ENCODE data around the gene IGSF9. TPM values are rescaled to one million over a fixed set of nuclear protein-coding genes. Genes with fewer than 3 reads are reported as not detected.

The IGSF9 gene
- total RNA-seq, 1 donor from 2014 or later: 24.5 TPM

DNA sequence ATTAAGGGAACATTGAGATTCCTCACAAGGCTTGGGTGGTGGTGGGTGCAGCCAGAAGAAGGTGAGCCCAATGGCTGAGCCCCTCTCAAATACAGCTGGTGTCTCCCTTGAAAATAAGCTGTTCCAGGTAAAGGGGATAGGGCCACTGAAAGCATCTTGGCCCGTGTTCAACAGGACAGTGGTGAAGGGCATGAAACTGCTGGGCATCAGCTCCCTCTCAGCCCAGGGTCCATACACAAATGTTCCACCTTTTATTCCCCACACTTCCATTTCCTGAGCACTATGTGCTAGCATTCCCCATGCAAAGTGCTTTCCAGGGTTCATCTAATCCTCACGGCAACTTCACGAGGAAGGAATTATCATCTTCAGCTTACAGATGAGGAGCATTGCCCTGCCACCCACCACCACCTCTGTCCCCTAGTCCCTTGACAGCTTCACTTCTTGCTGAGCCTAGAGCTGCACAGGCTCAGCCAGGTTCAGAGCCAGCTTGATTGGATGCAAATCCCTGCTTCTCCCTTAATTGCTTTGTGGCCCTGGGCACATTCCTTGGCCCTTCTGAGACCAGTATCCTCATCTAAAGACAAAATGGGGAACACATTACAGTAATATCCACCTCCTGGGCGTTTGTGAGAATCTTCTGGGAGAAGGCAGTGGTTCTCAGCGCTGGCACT is 29.7 kb downstream of the IGSF9 start:
- no peak overlapping the region for H3K4me3 Mint-ChIP-seq
- no peaks in the 10 kb centered on the region for H3K36me3 Mint-ChIP-seq (ENCODE audit: low read depth)
- H3K27me3 Mint-ChIP-seq (ENCODE audit: low read depth): no peaks in the 10 kb centered on the region
- no peak for DNase-seq (ENCODE audit: low read depth, low spot score)
- H3K4me1 Mint-ChIP-seq: peaks cover 15% of the 10 kb centered on the region
- no peaks in the 10 kb centered on the region for H3K9me3 Mint-ChIP-seq
- TF ChIP-seq, protein P1, sequence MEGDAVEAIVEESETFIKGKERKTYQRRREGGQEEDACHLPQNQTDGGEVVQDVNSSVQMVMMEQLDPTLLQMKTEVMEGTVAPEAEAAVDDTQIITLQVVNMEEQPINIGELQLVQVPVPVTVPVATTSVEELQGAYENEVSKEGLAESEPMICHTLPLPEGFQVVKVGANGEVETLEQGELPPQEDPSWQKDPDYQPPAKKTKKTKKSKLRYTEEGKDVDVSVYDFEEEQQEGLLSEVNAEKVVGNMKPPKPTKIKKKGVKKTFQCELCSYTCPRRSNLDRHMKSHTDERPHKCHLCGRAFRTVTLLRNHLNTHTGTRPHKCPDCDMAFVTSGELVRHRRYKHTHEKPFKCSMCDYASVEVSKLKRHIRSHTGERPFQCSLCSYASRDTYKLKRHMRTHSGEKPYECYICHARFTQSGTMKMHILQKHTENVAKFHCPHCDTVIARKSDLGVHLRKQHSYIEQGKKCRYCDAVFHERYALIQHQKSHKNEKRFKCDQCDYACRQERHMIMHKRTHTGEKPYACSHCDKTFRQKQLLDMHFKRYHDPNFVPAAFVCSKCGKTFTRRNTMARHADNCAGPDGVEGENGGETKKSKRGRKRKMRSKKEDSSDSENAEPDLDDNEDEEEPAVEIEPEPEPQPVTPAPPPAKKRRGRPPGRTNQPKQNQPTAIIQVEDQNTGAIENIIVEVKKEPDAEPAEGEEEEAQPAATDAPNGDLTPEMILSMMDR (conservative IDR thresholded peaks at IDR 0.05): no peak
- H3K27ac Mint-ChIP-seq (ENCODE audit: unreplicated experiment): peak overlapping the region; percentile 38

DNA sequence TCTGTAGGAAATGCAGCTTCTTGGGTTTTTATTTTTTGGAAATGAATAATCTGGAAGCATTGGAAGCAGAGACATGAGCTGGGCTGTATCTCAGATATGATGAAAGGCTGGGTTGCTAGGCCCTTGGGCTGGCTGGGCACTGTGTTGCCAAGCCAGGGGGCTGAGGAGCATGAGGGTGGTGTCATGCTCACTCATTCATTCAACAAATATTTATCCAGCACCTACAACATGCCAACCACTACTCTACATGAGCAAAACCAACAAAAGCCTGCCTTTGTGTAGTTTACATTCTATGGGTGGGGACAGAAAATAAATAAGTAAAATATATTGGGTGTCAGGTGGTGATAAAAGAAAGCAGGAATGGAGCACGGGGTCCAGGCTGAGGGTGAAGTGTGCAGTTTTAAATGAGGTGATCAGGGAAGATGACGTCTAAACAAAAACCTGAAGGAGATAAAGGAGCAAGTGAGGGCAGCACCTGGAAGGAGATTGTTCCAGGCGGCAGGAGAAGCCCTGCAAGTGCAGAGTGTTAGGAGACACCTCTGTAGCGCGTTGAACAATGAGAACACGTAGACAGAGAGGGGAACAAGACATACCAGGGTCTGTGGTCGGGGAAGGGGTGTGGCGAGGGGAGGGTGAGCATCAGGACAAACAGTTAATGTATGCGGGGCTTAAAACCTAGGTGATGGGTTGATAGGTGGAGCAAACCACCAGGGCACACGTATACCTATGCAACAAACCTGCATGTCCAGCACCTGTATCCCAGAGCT is 31.0 kb downstream of the IGSF9 start:
- no peak for DNase-seq (ENCODE audit: low read depth, low spot score)
- Mint-ChIP-seq H3K27ac (ENCODE audit: unreplicated experiment) (no peak overlapping the region), H3K4me1 (peaks cover 26% of the 10 kb centered on the region), H3K36me3 (ENCODE audit: low read depth) (no peaks in the 10 kb centered on the region), H3K9me3 (no peaks in the 10 kb centered on the region), H3K4me3 (no peak overlapping the region), H3K27me3 (ENCODE audit: low read depth) (no peaks in the 10 kb centered on the region)
- TF ChIP-seq, protein P1 (conservative IDR thresholded peaks at IDR 0.05): no peak

DNA sequence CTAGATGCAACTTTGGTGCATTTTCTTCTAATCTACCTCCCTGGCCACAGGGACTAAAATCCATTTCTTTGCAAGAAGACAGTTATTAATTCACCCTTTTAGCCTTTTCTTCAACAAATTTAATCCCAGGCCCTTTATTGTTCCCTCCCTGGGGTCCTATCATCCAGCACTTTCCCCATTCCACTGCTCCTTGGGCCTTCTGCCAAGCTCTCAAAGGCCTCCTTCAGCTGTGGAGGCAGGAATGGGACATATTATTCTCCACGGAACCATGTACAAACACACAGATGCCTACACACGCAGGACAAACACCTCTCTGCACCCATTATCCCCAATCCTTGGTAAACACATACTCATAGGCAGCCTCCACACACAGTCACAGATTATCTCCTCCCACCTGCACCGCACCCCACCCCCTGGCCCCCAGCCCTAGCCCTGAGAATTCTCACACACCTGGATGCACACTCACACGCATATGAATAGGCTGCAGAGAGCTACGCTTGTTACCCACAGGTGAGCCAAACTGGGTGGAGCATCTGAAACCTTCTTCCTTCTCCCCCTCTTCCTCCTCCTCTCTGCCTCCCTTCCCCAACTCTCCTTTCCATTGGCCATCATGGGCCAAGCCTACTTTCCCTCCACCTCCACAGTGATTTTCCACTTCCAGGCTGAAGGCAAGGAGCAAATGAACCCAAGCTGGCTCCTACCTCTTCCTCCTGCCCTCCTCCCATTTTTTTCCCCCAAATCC is 31.8 kb downstream of the IGSF9 start:
- no peaks in the 10 kb centered on the region for H3K27me3 Mint-ChIP-seq (ENCODE audit: low read depth)
- peaks cover 26% of the 10 kb centered on the region for H3K4me1 Mint-ChIP-seq
- H3K9me3 Mint-ChIP-seq: no peaks in the 10 kb centered on the region
- H3K4me3 Mint-ChIP-seq: no peak overlapping the region
- no peak overlapping the region for H3K27ac Mint-ChIP-seq (ENCODE audit: unreplicated experiment)
- no peaks in the 10 kb centered on the region for H3K36me3 Mint-ChIP-seq (ENCODE audit: low read depth)
- DNase-seq (ENCODE audit: low read depth, low spot score): no peak
- TF ChIP-seq, protein P1 (conservative IDR thresholded peaks at IDR 0.05): no peak

DNA sequence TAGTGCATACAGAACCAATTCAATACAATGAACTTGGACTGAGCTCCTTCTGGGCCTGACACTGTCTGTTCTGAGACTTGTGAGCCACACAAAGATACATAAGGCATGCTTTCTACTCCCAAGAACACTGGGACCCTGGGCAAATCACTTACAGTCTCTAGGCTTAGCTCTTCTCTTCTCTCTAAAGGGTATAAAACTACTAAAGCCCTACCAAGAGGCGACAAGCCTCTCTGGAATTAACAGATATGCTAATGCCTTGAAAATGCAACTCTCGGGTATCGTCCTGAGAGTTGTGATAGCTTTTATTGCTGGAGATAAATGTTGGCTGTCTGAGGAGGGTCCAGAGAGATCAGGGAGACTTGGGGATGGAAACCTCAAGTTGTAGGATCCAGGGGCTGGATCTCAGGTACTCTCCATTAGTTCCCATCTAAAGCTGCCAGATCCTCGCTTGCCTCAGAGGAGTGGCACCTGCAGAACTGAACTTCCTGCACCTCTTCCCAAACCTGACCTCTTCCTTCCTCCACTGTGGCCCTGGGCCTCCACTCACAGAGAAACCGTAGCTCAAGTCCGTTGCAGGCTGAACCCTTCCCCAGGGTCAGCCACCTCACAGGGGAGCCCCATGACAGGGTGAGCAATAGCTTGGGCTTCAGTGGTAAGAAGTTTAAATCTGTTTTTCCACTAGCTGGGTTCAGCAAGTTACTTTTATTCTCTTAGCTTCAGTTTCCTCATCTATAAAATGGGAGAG is 33.9 kb downstream of the IGSF9 start:
- Mint-ChIP-seq H3K4me1 (peaks cover 31% of the 10 kb centered on the region), H3K27ac (ENCODE audit: unreplicated experiment) (no peak overlapping the region), H3K27me3 (ENCODE audit: low read depth) (no peaks in the 10 kb centered on the region), H3K4me3 (no peak overlapping the region), H3K9me3 (no peaks in the 10 kb centered on the region), H3K36me3 (ENCODE audit: low read depth) (no peaks in the 10 kb centered on the region)
- no peak for DNase-seq (ENCODE audit: low read depth, low spot score)
- TF ChIP-seq, protein P1 (conservative IDR thresholded peaks at IDR 0.05): no peak
